ENCODE data around the gene KIF5C. TPM values are rescaled to one million over a fixed set of nuclear protein-coding genes. Genes with fewer than 3 reads are reported as not detected.
"Not testable (repeated sequence)": the region's sequence is repeated elsewhere in the genome, so short reads cannot be mapped to it uniquely, and the experiment has no call there.

The KIF5C gene
- total RNA-seq, 4 donors from 2014 or later, result 0.77 to 11.0 (median 1.9) TPM

GRCh38 chr2:148974095-148974494 is 99.1 kb downstream of the KIF5C start:
- no peak for DNase-seq
- no peaks in the 10 kb centered on the region for H3K36me3 ChIP-seq
- H3K27me3 ChIP-seq, result no peaks in the 10 kb centered on the region
- TF ChIP-seq POLR2A (IDR thresholded peaks at IDR 0.05) (no peak), CTCF (IDR thresholded peaks at IDR 0.05) (no peak)
- intact Hi-C loops (cut with DNase I; ENCODE audit: low total_unique reads), result no loop called here
- H3K9me3 ChIP-seq, result no peaks in the 10 kb centered on the region
- no peak overlapping the region for H3K4me3 ChIP-seq
- no peak overlapping the region for H3K27ac ChIP-seq
- no peaks in the 10 kb centered on the region for H3K4me1 ChIP-seq

- intact Hi-C loops (cut with DNase I; ENCODE audit: low total_unique reads), result no loop called here
Observed at GRCh38 chr2:148978026-148978685, 103.1 kb downstream of the KIF5C start.

GRCh38 chr2:148978706-148979105 is 103.7 kb downstream of the KIF5C start:
- Histone ChIP-seq H3K27ac (no peak overlapping the region), H3K36me3 (no peaks in the 10 kb centered on the region), H3K4me3 (no peak overlapping the region), H3K9me3 (no peaks in the 10 kb centered on the region), H3K4me1 (no peaks in the 10 kb centered on the region), H3K27me3 (no peaks in the 10 kb centered on the region)
- intact Hi-C loops (cut with DNase I; ENCODE audit: low total_unique reads), result no loop called here
- TF ChIP-seq POLR2A (IDR thresholded peaks at IDR 0.05), result no peak
- no peak for TF ChIP-seq CTCF (IDR thresholded peaks at IDR 0.05)
- peak; percentile 19 to 34 for DNase-seq

More at GRCh38 chr2:148978026-148978685, 103.1 kb downstream of the KIF5C start:
- Histone ChIP-seq H3K4me3 (no peak overlapping the region), H3K4me1 (no peaks in the 10 kb centered on the region), H3K27ac (no peak overlapping the region), H3K36me3 (no peaks in the 10 kb centered on the region), H3K9me3 (no peaks in the 10 kb centered on the region), H3K27me3 (no peaks in the 10 kb centered on the region)
- TF ChIP-seq POLR2A (IDR thresholded peaks at IDR 0.05), result no peak
- no peak for TF ChIP-seq CTCF (IDR thresholded peaks at IDR 0.05)
- no peak for DNase-seq

- Histone ChIP-seq H3K4me1 (no peaks in the 10 kb centered on the region), H3K27ac (no peak overlapping the region), H3K9me3 (no peaks in the 10 kb centered on the region), H3K4me3 (no peak overlapping the region), H3K27me3 (no peaks in the 10 kb centered on the region), H3K36me3 (no peaks in the 10 kb centered on the region)
- no peak for DNase-seq
- no peak for TF ChIP-seq POLR2A (IDR thresholded peaks at IDR 0.05)
- no peak for TF ChIP-seq CTCF (IDR thresholded peaks at IDR 0.05)
- intact Hi-C loops (cut with DNase I; ENCODE audit: low total_unique reads), result no loop called here
Observed at GRCh38 chr2:148979164-148979918, 104.3 kb downstream of the KIF5C start.

DNA sequence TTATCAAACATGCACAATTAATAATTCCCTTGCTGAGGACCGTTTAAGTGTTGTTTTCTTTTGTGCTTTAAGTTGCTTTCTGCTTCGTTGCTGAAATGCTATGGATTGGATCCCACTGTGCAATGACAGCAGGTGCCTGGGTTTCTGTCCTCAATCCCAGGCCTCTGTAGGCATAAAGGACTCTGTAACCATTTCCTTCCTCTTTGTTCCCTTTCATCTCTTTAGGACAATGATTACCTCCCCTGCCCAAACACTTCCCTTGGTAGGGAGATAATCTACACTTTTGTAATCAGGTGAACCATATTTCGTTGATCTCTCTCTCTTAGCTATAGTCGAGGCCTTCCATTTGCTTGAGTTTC is 104.9 kb downstream of the KIF5C start:
- DNase-seq, result no peak
- Histone ChIP-seq H3K4me1 (no peaks in the 10 kb centered on the region), H3K27ac (no peak overlapping the region), H3K9me3 (no peaks in the 10 kb centered on the region), H3K4me3 (no peak overlapping the region), H3K27me3 (no peaks in the 10 kb centered on the region), H3K36me3 (no peaks in the 10 kb centered on the region)
- intact Hi-C loops (cut with DNase I; ENCODE audit: low total_unique reads), result no loop called here
- TF ChIP-seq CTCF (IDR thresholded peaks at IDR 0.05) (no peak), POLR2A (IDR thresholded peaks at IDR 0.05) (no peak)

DNA sequence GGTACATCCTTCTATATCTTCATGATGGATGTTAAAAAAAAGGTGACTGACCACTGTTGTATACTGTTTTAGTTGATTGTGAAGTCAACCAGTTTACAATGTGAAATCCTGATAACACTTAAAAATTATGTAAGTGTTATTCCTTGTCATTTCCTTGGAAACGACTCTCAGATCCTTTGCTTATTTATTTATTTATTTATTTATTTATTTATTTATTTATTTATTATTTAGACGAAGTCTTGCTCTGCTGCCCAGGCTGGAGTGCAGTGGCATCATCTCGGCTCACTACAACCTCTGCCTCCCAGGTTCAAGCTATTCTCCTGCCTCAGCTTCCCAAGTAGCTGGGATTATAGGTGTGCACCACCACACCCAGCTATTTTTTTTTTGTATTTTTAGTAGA is 105.5 kb downstream of the KIF5C start:
- H3K36me3 ChIP-seq; intact Hi-C loops (cut with DNase I; ENCODE audit: low total_unique reads); DNase-seq; H3K27me3 ChIP-seq; H3K9me3 ChIP-seq; H3K4me3 ChIP-seq; H3K27ac ChIP-seq; H3K4me1 ChIP-seq: not testable (repeated sequence)
